GM18498 (cell line): ENCODE measurements around the gene CCNG2.

ENCODE experiments used
- ATAC-seq: cut with Tn5 transposase; IDR thresholded peaks from one replicate; pipeline ENCODE4 v1.9.1; 2021; ENCODE audit warnings: mild to moderate bottlenecking, moderate library complexity; ENCODE audit not compliant: unreplicated experiment

CCNG2 gene

DNA sequence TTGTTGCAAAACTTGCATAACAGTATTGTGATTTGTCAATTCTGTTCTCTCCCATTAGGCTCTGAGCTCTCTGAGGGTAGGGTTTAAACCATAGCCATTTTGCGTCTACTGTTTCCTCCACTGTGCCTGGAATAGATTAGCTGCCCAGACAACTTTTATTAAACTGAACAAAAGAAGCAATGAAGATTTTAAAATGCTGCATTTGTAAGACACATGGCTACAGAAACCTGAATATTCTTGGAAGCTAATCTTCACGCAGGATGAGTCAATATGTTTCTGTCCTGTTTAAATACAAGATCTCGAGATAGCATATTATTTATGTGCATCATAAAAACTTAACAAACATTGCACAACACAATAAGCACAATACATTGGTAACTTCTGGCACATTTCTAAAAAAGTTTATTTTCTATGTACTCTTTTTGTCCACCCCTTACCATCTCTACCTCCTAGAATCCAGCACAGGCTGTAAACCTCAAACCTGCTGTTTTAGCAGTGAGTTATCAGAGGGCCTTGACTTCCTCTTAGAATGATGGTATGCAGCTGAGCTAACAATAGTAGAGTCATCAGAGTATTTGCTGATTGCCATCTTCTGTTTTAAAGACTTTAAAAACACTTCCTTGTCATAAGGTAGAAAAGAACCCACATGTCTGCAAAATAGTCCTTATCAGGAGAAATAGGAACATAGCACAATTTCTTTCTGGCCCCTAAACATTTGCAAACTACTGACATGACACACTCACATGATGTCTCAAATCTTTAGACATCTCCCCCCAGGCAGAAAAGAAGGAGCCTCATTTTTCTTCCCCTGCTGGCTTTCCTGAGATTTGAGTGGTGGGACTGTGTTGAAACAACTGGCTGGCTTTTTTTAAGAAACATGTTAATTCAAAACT is 10.6 kb upstream of the CCNG2 start:
- no peak for ATAC-seq

DNA sequence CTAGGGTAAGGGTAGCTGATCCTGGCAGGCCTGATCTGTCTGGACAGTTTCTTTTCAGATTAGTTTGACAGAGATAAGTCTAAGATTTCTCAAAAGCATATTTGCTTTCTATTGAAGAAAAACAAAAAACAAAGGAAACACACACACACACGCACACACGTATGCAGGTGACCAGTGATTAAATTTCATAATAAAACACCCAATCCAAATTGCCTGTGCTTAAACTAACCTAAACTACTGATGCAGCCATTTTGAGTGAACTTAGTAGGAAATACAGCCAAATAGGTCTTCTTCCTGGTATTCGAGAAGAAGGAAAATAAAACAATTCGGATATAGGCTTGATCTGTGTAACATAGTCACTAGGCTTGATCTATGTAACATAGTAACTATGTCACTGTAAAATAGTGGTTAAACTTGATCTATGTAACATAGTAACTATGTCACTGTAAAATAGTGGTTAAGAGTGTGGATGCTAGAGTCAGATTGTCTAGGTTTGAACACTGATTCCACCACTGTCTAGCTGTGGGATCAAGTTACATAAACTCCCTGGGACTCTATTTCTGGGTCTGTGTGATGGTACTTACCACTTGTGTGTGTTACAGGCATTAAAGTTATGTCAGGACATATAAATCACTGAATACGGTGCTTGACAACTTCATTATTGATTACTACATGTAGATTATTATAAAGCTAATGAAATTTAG is 9.8 kb upstream of the CCNG2 start:
- ATAC-seq: no peak

DNA sequence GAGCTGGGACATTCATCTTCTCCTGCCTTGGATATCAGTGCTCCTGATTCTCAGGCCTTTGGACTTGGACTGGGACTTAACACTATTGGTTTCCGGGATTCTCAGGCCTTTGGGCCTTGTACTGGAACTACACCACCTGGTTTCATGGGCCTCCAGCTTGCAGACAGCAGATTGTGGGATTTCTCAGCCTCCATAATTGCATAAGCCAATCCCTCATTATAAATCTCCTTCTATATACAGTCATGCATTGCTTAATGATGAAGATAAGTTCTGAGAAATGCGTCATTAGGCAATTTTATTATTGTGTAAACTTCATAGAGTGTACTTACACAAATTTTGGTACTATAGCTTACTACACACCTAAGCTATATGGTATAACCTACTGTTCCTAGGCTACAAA is 8.9 kb upstream of the CCNG2 start:
- ATAC-seq: no peak

DNA sequence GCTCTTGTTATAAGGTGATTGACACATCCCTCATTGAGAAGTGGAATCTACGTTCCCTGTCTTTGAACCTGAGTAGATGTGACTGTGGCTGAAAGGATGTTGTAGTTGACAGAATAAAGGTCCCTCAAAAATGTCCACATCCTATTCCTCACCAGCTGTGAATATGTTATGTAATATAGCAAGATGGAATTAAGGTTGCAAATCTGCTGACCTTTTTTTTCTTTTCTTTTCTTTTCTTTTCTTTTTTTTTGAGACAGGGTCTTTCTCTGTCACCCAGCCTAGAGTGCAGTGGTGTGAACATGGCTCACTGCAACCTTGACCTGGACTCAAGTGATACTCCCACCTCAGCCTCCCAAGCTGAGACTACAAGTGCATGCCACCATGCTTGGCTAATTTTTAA is 7.2 kb upstream of the CCNG2 start:
- no peak for ATAC-seq

DNA sequence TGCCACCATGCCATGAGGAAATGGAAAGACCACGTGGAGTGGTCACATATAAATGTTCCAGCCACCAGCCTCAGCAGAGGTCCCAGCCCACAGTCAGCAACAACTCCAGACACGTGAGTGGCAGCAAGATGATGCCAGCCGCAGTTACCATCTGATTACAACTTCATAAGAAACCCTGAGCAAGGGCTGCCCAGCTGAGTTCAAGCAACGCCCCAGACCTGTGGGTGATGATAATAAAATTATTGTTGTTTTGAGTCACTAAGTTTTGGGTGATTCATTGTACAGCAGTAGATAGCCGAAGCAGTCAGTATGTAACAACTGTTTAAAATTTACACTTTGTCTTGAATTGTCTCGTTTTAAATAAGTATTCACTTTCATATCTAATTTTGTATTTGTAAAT is 5.8 kb upstream of the CCNG2 start:
- ATAC-seq: no peak

DNA sequence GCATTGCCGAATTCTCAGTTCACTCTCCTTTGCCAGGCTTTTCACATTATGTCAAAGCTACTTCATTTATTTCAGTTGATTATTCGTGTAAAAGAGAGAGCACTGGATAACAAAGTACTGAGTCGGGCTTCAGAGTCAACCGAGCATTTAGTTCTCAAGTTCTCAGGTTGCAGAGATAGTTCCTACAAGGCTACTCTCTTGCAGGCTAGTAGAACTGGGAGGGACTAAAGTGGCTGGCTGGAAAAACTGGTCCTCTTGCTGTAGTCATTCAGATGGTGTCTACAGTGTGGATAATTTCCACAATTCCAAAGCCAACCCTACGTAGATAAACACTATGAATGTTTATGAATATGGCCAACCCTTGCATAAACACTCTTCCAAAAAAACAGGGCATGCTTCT is 4.6 kb upstream of the CCNG2 start:
- ATAC-seq: no peak

DNA sequence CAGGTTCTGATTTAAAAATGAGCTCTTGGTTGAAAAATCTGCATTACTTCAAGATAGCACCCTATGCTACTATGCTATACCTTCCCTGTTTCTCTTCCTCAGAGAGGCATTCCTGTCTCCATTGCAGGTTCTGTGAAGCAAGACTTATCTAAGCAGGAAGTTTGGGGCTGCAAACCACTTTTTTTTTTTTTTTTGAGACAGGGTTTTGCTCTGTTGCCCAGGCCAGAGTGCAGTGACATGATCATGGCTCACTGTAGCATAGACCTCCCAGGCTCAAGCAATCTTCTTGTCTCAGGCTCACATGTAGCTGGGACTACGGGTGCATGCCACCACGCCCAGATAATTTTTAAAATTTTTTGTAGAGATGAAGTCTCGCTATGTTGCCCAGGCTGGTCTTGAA is 4.0 kb upstream of the CCNG2 start:
- no peak for ATAC-seq

DNA sequence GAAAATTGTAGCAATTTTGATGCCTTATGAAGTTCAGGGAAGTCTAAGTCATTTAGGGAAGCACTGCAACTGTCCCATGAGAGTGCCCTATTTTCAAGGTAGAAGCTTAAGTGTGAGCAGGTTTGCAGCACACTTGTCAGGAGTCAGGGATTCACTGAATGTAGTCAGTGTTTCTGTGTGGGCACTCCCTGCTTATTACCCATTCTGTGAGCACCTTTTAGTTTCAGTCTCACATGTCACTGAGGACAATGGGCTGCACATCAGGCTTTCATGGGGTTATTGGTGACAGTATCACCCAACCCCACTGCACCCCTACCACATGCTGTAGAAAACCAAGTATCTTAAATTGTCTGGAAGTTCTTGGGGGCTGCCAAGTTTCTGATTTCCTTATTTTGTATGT is 2.9 kb upstream of the CCNG2 start:
- no peak for ATAC-seq

DNA sequence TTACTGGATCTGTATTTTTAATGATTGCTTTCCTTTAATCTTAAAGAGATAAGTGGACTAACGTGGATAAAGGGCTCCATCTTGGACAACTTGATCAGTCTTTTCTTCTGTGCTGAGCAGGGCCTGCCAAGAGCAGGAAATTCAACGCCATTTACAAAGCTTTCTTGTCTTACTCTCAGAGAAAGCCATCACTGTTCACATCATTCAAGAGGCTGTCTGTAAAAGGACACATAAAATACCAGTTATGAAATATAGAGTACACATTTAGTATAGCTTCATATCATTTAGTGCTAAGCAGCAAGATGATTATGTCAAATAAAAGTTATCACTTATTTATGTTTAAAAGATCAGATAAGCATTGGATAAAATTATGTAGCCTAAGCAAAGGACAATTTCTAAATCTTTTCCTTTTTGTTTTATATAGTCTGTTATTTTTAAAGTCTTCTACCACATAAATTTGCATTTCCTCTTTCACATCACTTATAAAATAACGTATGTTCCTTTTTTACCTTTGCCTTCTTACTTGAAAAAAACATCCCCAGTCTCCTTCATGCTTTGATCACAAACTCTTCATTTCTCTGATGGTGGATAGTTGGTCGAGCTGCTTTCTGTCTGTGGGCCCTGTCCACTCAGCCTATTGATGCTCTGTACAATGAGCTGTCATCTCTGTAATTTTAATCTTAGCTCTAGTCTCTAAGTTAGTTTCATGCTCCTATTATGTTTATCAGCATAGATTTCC is 2.1 kb upstream of the CCNG2 start:
- ATAC-seq: no peak

DNA sequence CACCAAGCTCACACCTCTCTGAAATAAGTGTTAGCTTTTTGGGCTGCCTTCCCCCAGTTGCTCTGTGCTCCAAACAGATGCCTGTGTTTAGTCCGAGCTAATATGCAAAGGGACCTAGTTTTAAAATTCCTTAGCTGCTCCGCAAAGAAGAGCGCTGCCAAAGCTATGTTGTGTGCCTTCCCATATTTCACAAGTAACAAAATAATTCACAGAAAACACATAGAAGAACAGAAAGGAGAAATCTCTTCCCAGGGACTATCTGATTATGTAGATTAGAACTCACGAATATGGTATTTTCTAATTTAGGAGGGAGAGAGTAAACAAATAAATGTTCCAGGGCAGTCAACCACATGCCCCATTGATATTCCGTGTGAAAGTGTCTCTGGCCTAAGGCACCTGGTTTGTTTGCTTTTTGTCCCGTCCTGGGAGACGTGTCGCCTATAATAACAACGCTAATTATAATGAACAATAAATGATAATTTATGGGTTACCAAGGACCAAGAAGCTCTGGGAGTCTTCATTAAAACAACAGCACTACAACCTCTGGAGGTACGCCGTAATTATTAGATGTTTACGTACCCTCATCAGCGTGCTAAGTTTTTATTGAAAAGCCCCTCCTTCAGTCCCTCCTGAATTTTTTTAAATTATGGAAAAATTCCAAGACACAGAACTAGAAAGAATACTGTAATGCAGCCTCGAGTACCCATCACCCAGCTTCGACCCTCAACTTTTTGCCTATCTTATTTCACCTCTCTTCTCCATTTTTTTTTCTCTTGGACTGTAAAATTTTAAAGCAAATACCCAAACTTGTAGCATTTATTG is 1.2 kb upstream of the CCNG2 start:
- ATAC-seq: no peak

DNA sequence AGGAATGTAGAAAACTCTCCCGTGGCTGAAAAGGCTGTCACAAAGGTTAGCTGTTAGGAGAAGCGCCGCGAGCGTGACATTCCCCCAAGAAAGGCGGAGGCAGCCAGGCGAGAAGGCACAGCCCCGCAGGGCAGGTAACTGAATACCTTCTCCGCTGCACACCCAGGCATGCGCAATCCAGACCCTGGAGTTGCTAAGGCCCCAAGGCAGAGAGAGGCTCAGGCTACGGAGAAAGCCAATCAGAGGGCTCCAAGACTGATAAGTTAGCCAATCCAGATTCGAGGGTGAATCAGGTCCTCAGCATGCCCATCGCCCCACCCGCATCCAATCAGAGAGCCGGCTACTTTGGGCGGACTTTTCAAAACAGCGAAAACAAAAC is 485 bp upstream of the CCNG2 start:
- peak; percentile 92 for ATAC-seq

DNA sequence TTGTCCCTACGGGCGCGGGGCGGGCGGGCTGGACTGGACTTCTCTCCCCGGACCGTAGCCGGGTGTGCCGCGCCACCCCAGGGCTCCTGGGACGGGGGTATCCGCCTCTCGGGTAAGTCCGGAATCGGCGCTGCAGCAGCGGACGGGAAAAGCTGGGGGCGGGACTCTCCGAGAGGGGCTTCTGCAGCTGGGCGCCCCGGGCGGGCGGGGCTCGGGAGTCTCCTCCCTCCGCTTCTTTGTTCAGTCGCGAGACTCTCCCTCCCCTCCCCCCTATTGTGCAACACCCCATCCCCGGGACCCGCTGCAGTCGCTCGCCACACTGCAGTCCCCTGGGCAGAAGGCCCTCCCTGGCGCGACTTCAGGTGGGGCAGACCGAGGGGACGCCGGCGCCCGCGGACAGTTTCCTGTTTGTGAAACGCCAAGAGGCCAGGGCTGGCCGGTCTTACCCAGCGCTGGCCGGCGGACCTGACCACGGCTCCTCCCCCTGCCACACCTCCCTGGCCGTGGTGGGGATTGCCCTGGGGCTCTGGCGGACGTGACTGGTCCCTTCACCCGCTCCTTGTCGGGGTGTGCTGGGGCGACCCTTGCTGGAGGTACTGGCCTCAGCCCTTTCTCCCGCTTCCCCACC is 966 bp downstream of the CCNG2 start:
- peak; percentile 50 for ATAC-seq

DNA sequence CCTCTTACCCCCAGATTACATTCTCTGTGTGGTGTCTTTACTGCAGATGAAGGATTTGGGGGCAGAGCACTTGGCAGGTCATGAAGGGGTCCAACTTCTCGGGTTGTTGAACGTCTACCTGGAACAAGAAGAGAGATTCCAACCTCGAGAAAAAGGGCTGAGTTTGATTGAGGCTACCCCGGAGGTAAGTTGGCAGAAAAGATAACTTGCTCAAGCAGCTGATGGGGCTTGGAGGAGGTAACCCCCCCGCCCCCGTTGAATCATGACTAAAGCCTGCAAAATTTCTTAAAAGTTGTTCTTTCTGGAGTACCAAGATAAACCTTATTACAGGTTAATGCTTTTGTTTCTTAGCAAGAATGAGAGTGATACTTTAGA is 1.5 kb downstream of the CCNG2 start:
- no peak for ATAC-seq

DNA sequence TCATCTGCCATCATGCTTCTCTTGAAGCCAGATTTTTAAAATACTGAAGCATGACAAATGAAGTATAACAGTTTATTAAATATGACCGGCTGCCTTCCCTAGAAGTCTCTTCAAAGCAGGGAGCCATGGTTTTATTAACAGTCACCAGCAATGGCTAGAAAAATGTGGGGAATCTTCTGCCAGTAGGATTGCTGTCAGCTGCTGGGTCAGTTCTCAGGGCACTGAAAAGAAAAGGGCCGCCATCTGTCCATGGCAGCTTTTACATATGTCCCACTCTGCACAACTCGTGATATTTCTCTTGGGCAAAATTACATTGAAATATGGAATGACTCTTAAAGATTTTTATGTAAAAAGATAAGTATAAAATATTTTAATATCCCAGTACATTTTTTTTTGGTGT is 2.8 kb downstream of the CCNG2 start:
- no peak for ATAC-seq

DNA sequence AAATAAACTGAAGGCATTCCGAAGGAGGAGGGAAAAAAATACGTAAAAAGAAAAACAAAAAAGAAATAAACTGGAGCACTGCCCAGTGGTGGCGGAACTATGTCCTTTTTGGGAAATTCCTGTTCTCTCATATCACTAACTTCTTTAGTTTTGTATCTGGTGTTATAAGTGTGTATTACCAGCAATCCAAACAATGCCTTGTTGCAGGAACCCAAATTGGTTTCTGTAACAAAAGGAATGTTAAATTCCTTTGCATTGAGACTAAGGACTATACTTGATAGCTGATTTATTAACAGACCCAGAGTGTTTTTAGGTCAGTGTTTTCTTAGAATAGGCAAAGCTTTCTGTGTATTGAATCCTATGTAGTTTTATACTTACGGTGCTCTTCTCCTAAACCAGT is 6.6 kb downstream of the CCNG2 start:
- ATAC-seq: no peak

DNA sequence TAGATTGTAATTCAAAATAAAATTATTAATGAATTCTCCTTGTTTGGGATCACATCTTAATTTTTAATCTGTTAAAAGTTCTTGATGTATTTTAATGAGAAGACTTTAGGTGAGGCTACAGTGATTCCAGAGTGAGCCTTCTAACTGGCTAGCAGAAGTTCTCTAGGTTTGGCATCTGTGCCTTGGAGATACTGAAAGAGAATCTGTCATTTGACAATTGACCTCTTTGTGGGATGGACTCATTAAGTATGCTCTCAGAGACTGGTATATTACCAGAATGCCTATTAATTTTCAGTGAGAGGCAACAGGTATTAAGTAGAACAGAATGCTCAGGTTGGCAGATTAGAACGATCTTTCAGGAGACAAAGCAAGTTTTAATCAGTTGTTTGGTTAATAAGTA is 10.2 kb downstream of the CCNG2 start:
- no peak for ATAC-seq

DNA sequence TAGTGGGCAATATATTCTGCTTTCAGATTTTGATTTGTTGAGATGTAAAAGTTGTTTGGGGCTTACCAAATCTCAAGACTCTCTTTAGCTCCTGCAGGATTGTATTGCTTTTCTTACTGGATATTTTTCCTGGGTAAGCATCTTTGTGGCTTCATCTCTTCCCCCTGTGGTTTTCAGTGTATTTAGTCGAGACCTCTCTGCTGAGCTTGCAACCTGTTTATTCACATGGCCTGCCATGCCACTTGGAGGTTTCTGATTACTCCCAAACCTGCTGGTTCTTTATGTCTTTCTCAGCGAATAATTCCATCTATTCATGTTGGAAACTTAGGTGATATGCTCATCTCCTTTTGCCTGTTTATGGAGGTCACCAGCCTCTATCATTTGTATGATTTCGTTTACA is 10.9 kb downstream of the CCNG2 start:
- ATAC-seq: no peak

DNA sequence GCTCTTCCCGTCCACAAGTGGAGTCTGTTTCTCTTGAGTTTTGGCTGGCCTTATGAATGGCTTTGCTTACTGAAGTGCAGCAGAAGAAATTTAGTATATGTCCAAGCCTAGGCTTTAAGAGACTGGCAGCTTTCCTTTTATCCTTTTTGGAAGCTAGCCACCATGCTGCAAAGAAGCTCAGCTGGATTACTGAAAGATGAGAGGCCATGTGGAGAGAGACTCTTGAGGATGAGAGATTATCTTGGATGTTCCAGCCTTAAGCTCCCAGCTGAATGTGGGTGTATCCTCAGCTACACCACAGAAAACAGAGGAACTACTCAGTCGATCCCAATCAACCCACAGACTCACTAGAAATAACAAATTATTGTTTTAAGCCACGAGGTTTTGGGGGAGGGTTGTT is 12.5 kb downstream of the CCNG2 start:
- no peak for ATAC-seq

DNA sequence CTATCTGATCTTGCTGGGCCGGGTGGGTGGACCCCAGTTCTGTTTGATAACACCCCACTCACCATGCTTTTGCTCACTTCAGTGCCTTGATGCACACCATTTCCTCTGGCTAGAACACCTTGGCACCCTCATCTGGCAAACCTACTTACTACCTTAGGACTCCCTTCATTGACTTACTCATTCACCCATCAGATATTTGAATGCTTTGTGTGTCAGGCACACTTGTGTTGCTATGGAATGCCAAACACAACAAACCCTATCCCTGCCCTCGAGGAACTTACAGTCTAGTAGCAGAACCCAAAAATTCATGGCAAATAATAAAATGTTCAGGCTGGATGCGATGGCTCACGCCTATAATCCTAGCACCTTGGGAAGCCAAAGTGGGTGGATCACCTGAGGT is 13.9 kb downstream of the CCNG2 start:
- no peak for ATAC-seq

DNA sequence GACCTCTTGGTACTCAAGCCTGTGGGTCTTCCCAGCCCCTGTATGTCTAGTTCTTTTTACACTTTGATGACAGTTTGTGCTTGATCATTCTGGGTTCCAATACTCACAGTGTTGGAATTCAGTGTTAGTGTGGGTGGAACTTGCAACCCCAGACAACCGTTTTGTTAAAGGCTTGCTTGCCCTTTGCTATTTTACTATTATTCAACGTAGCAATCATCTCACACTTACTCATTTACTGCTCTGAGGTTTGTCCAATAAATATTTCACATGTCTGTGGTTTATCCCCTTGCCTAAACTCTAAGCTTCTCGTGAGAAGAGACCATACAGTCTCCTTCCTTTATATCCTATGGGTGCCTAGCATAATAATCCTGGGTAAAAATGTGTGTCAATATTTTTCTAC is 15.3 kb downstream of the CCNG2 start:
- no peak for ATAC-seq

DNA sequence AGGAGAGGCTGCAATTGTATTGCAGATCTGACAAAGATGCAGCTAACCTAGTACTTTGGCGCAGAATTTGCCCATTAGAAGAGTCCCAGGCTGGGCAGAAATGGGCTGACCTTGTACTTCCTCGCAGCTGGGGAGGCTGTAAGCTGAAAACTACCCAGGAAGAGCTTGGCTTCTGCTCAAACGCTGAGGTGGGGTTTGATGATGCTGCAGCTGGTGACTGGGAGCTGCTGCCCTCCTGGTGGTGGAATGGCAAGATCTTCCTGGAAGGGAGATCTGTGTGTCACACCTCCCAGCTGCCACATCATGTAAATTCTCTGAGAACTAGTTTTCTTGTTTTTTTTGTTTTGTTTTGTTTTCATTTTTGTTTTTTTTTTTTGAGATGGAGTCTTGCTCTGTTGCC is 17.4 kb downstream of the CCNG2 start:
- no peak for ATAC-seq
